GM13976 (cell line): Measurements from ENCODE around the gene MAP4K4.

Experiments used
- DNase-seq: peaks from one replicate; pipeline ENCODE4 v3.0.0; 2012; ENCODE audit warnings: low spot score
- CTCF ChIP-seq: IDR thresholded peaks from 2 replicates; pipeline ENCODE4 v1.5.1; 2012; ENCODE audit warnings: borderline replicate concordance, mild to moderate bottlenecking; ENCODE audit not compliant: insufficient read depth; ENCODE audit errors: extremely low read depth, missing control alignments, control extremely low read depth
- in situ Hi-C: fragments of 300-500 bp; cut with MboI; formaldehyde crosslinking; loops from one replicate; pipeline ENCODE4 v1.12.0; 2022; ENCODE audit warnings: low sequenced_read_pairs, mixed read lengths, inconsistent platforms; ENCODE audit not compliant: unreplicated experiment

The MAP4K4 gene

GRCh38 chr2:101895039-101895438 is 197.5 kb downstream of the MAP4K4 start:
- DNase-seq = no peak
- no peak for TF ChIP-seq CTCF
- in situ Hi-C loops = no loop called here

GRCh38 chr2:101895819-101896322 is 198.4 kb downstream of the MAP4K4 start:
- no peak for TF ChIP-seq CTCF
- in situ Hi-C loops = no loop called here
- no peak for DNase-seq

- no peak for DNase-seq
- in situ Hi-C loops = no loop called here
Observed at GRCh38 chr2:101897301-101897700, 199.8 kb downstream of the MAP4K4 start.

GRCh38 chr2:101899265-101899664 is 201.8 kb downstream of the MAP4K4 start:
- in situ Hi-C loops = no loop called here
- no peak for TF ChIP-seq CTCF
- DNase-seq = no peak

More at GRCh38 chr2:101897301-101897700, 199.8 kb downstream of the MAP4K4 start:
- TF ChIP-seq CTCF = no peak

GRCh38 chr2:101899871-101900270 is 202.4 kb downstream of the MAP4K4 start:
- in situ Hi-C loops = no loop called here
- no peak for DNase-seq
- no peak for TF ChIP-seq CTCF

GRCh38 chr2:101900375-101900774 is 202.9 kb downstream of the MAP4K4 start:
- no peak for TF ChIP-seq CTCF
- in situ Hi-C loops = no loop called here
- peak; percentile 25 for DNase-seq

GRCh38 chr2:101901241-101901640 is 203.7 kb downstream of the MAP4K4 start:
- TF ChIP-seq CTCF = no peak
- in situ Hi-C loops = no loop called here
- no peak for DNase-seq
